OCI-LY3 (cell line): Measurements from ENCODE around the gene BEAN1.

Source experiments
- H2AFZ ChIP-seq: fragments of 200-600, 300-600 bp; shearing (Covaris generic); 2 replicates; pipeline ENCODE4 v1.6.0; 2014; ENCODE audit warnings: antibody characterized with exemption, low read depth, low read length
- H3K27ac ChIP-seq: fragments of 200-600, 300-600 bp; sonication (generic); 2 replicates; pipeline ENCODE4 v1.5.1; 2014; ENCODE audit warnings: mild to moderate bottlenecking, low read length, moderate library complexity, mixed read lengths
- H3K27me3 ChIP-seq: fragments of 200-600, 300-600 bp; sonication (generic); 2 replicates; pipeline ENCODE4 v1.6.1; 2014; ENCODE audit warnings: low read depth, low read length, mixed read lengths
- H3K36me3 ChIP-seq: fragments of 200-600, 300-600 bp; sonication (generic); replicated peaks from 2 replicates; pipeline ENCODE3; 2014; ENCODE audit warnings: low read depth, low read length, mixed read lengths
- H3K4me1 ChIP-seq: fragments of 300-600, 200-600 bp; sonication (generic); 2 replicates; pipeline ENCODE4 v1.6.1; 2014; ENCODE audit warnings: low read length, mixed read lengths
- H3K4me2 ChIP-seq: fragments of 200-600, 300-600 bp; sonication (generic); 2 replicates; pipeline ENCODE4 v1.6.1; 2014; ENCODE audit warnings: low read length, mixed read lengths
- H3K4me3 ChIP-seq: fragments of 300-600, 200-600 bp; sonication (generic); 2 replicates; pipeline ENCODE4 v1.5.1; 2014; ENCODE audit warnings: antibody characterized with exemption, mild to moderate bottlenecking, low read length, moderate library complexity
- H3K79me2 ChIP-seq: fragments of 300-600, 200-600 bp; shearing (Covaris generic); 2 replicates; pipeline ENCODE4 v1.6.1; 2014; ENCODE audit warnings: mild to moderate bottlenecking, low read length, mixed read lengths
- H3K9ac ChIP-seq: fragments of 300-600, 200-600 bp; shearing (Covaris generic); 2 replicates; pipeline ENCODE4 v1.6.0; 2014; ENCODE audit warnings: mild to moderate bottlenecking, low read length, moderate library complexity
- H3K9me3 ChIP-seq: fragments of 200-600, 300-600 bp; shearing (Covaris generic); 2 replicates; pipeline ENCODE4 v1.6.1; 2014; ENCODE audit warnings: low read length, mixed read lengths; ENCODE audit not compliant: insufficient read depth
- H4K20me1 ChIP-seq: fragments of 200-600, 300-600 bp; sonication (generic); 2 replicates; pipeline ENCODE4 v1.6.1; 2016; ENCODE audit warnings: low read length, mixed read lengths; ENCODE audit not compliant: insufficient read depth
- EZH2phosphoT487 ChIP-seq: fragments of 200-600 bp; shearing (Covaris generic); IDR thresholded peaks from 2 replicates; pipeline ENCODE4 v1.6.1; 2018; ENCODE audit warnings: antibody characterized with exemption, mixed run types, low read depth
- TF ChIP-seq, protein P1 (sequence below): fragments of 200-600, 300-600 bp; sonication (generic); IDR thresholded peaks from 2 replicates; pipeline ENCODE4 v1.5.1; 2014; ENCODE audit warnings: antibody characterized with exemption, low read length, low read depth

BEAN1 gene, protein sequence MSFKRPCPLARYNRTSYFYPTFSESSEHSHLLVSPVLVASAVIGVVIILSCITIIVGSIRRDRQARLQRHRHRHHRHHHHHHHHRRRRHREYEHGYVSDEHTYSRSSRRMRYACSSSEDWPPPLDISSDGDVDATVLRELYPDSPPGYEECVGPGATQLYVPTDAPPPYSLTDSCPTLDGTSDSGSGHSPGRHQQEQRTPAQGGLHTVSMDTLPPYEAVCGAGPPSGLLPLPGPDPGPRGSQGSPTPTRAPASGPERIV

GRCh38 chr16:66427036-66427860 lies at the start of gene BEAN1:
Gene BEAN1 (plus strand): TSS chr16:66427295. CDS start chr16:66437677, 10,382 bp downstream.
- TF ChIP-seq EZH2phosphoT487 = no peak
- TF ChIP-seq, protein P1, sequence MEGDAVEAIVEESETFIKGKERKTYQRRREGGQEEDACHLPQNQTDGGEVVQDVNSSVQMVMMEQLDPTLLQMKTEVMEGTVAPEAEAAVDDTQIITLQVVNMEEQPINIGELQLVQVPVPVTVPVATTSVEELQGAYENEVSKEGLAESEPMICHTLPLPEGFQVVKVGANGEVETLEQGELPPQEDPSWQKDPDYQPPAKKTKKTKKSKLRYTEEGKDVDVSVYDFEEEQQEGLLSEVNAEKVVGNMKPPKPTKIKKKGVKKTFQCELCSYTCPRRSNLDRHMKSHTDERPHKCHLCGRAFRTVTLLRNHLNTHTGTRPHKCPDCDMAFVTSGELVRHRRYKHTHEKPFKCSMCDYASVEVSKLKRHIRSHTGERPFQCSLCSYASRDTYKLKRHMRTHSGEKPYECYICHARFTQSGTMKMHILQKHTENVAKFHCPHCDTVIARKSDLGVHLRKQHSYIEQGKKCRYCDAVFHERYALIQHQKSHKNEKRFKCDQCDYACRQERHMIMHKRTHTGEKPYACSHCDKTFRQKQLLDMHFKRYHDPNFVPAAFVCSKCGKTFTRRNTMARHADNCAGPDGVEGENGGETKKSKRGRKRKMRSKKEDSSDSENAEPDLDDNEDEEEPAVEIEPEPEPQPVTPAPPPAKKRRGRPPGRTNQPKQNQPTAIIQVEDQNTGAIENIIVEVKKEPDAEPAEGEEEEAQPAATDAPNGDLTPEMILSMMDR = no peak
- H3K79me2 ChIP-seq = no peaks in the 10 kb centered on the region
- H3K9ac ChIP-seq = no peak within 1 kb of the TSS
- no peak within 1 kb of the TSS for H3K27ac ChIP-seq
- H4K20me1 ChIP-seq = no peaks in the 10 kb centered on the region
- H3K4me2 ChIP-seq = no peak within 1 kb of the TSS
- H3K27me3 ChIP-seq = peaks cover 15% of the 10 kb centered on the region
- no peak within 1 kb of the TSS for H2AFZ ChIP-seq
- H3K9me3 ChIP-seq = no peaks in the 10 kb centered on the region
- no peak within 1 kb of the TSS for H3K4me3 ChIP-seq
- no peaks in the 10 kb centered on the region for H3K36me3 ChIP-seq
- H3K4me1 ChIP-seq = no peaks in the 10 kb centered on the region

DNA sequence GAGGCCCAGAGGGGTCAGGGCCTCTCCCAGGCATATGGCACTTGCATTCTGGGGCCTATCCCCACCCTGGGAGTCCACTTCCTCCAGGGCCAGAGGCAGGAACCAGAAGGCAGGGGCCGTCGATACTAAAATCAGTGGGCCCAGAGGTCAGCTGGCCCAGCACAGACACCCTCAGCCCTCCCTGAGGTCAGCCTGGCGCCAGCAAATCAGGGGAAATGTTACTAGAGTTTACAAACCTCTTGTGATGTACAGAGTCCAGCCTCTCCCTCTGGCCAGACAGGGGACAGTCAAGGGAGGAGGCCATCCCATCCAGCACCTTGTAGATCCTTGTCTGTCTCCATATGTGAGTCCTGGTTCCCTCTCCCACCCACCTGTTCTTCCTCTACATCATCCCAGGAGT lies 49.8 kb upstream of the BEAN1 start:
- H3K4me2 ChIP-seq = no peak overlapping the region
- TF ChIP-seq, protein P1 = no peak
- TF ChIP-seq EZH2phosphoT487 = no peak
- H4K20me1 ChIP-seq = no peaks in the 10 kb centered on the region
- no peaks in the 10 kb centered on the region for H3K9me3 ChIP-seq
- H3K4me1 ChIP-seq = no peaks in the 10 kb centered on the region
- no peak overlapping the region for H3K9ac ChIP-seq
- H3K27ac ChIP-seq = no peak overlapping the region
- H3K4me3 ChIP-seq = no peak overlapping the region
- no peaks in the 10 kb centered on the region for H3K27me3 ChIP-seq
- no peak overlapping the region for H2AFZ ChIP-seq
- H3K79me2 ChIP-seq = no peaks in the 10 kb centered on the region
- H3K36me3 ChIP-seq = no peaks in the 10 kb centered on the region

DNA sequence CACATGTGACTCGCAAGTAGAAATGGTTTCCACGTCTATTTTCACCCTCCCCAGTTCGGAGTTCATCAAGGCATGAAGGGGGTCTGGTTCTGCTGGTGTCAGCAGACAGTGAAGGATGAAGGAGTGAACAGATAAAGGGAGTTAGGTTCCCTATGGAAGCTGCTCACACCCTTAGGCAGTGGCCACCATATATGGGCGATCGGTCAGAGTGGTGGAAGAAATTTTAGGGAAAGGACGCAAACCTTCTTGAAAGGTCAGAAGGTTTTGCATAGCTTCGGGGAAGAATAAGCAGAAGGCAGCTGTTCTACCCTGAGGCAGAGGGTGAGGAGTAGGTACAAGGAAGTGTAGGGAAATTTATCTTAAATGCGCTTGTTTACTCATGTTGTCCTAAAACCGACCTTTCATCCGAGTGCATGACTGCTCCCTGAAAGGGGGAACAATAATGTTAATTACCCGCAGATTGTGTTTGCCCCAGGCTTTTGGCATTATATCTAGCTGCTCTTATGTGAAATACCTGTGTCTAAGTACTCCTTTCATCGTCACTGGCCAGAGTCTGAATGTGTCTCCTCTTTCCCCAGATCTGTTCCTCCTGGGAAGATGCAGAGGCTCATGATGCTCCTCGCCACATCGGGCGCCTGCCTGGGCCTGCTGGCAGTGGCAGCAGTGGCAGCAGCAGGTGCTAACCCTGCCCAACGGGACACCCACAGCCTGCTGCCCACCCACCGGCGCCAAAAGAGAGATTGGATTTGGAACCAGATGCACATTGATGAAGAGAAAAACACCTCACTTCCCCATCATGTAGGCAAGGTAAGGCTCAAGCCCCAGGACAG lies 48.1 kb upstream of the BEAN1 start:
- Histone ChIP-seq H2AFZ (no peak overlapping the region), H3K4me1 (no peaks in the 10 kb centered on the region), H3K9me3 (no peaks in the 10 kb centered on the region), H3K4me2 (no peak overlapping the region), H3K9ac (no peak overlapping the region), H3K27ac (no peak overlapping the region), H3K27me3 (0 out of 2 replicates have a peak, but pooled peaks cover 2% of the 10 kb centered on the region), H3K79me2 (no peaks in the 10 kb centered on the region), H3K4me3 (no peak overlapping the region), H4K20me1 (no peaks in the 10 kb centered on the region), H3K36me3 (no peaks in the 10 kb centered on the region)
- no peak for TF ChIP-seq EZH2phosphoT487
- TF ChIP-seq, protein P1 = no peak
